Measurements from ENCODE around the gene CDH13. TPM values are rescaled to one million over a fixed set of nuclear protein-coding genes. Genes with fewer than 3 reads are reported as not detected.

The CDH13 gene
- polyA plus RNA-seq, 2 of the 4 experiments (the other 2 are of a cell fraction): not detected

DNA sequence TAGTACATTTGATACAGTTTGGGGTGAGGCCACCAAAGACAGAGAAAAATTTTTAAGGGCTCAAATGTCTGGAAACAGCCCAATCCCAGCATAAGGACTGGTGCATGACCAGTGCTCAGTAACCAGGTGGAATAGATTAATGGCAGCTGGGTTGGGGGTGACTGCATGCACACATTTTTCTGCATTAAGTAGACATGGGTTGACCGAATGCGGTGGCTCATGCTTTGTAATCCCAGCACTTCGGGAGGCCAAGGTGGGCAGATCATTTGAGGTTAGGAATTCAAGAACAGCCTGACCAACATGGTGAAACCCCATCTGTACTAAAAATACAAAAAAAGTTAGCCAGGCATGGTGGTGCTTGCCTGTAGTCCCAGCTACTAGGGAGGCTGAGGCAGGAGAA is 1060.0 kb downstream of the CDH13 start:
- Histone ChIP-seq H3K4me2 (no peak overlapping the region), H3K27ac (no peak overlapping the region), H3K4me1 (no peaks in the 10 kb centered on the region), H3K9me3 (no peaks in the 10 kb centered on the region), H3K4me3 (no peak overlapping the region)
- TF ChIP-seq ZNF302 (CRISPR knock-in tag; IDR thresholded peaks at IDR 0.05) (no peak), HOXB13 (CRISPR knock-in tag; IDR thresholded peaks at IDR 0.05; ENCODE audit: low read depth) (no peak), MAX (IDR thresholded peaks at IDR 0.05) (no peak), JUNB (IDR thresholded peaks at IDR 0.05) (no peak), BHLHE40 (IDR thresholded peaks at IDR 0.05; ENCODE audit: low read depth, low read length) (no peak), ZSCAN20 (CRISPR knock-in tag; IDR thresholded peaks at IDR 0.05) (no peak), CTCF (IDR thresholded peaks at IDR 0.05) (no peak), ZC3H11A (IDR thresholded peaks at IDR 0.05) (no peak), EHMT2 (IDR thresholded peaks at IDR 0.05; ENCODE audit: low read depth) (no peak), HES2 (IDR thresholded peaks at IDR 0.05) (no peak), RCOR1 (IDR thresholded peaks at IDR 0.05; ENCODE audit: low read depth, low read length) (no peak), POLR2A (IDR thresholded peaks at IDR 0.05; ENCODE audit: low read length) (no peak)
- ATAC-seq (no peak), FAIRE-seq (no peak), DNase-seq (ENCODE audit: low read depth in 1 of 2, low spot score in 1 of 2) (no peak)
- ChIA-PET CTCF (no interaction called here), POLR2A (no interaction called here)
- WGBS (ENCODE audit: missing lambda C conversion rate): 60% methylated on average over 3 of the region's 3 CpGs

DNA sequence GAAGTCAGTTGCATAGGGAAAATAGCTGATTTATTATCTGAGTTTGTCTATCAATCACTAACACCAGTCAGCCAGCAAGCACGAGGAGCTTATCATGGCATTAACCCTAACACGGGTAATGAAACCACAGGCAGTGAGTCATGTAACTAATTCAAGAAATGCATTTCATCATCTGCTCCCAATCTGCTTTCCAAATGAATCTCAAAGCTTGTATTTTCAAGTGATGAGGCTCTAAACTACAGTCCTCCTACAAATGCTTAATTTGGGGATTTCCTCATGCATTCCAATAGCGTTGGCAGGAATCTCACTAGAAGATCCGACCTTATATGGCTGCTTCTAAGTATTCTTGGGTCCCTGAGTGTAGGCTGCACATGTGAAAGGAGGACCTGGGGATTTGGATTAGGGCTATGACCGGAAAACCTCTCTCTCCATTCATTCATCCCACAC is 1062.6 kb downstream of the CDH13 start:
- no peak for TF ChIP-seq MAZ (IDR thresholded peaks at IDR 0.05; ENCODE audit: borderline replicate concordance, low read depth, low read length)
- no peak for TF ChIP-seq NR3C1 (IDR thresholded peaks at IDR 0.05)
- no peak for TF ChIP-seq HOXB13 (CRISPR knock-in tag; IDR thresholded peaks at IDR 0.05; ENCODE audit: low read depth)
- Histone ChIP-seq H3K4me2 (no peak overlapping the region), H3K4me1 (no peaks in the 10 kb centered on the region), H3K9me3 (no peaks in the 10 kb centered on the region), H3K27ac (no peak overlapping the region), H3K4me3 (no peak overlapping the region)
- FAIRE-seq (no peak), ATAC-seq (no peak), DNase-seq (ENCODE audit: low read depth in 1 of 2, low spot score in 1 of 2) (no peak)
- CTCF ChIA-PET: no interaction called here
- POLR2A ChIA-PET: no interaction called here
- WGBS (ENCODE audit: missing lambda C conversion rate): 4% methylated on average over 5 of the region's 5 CpGs

- Histone ChIP-seq H3K4me2 (no peak overlapping the region), H3K9me3 (no peaks in the 10 kb centered on the region), H3K4me1 (no peaks in the 10 kb centered on the region), H3K4me3 (no peak overlapping the region), H3K27ac (no peak overlapping the region)
- no peak for TF ChIP-seq PHF8 (IDR thresholded peaks at IDR 0.05; ENCODE audit: borderline replicate concordance, low read depth)
- no peak for TF ChIP-seq ZSCAN20 (CRISPR knock-in tag; IDR thresholded peaks at IDR 0.05)
- no peak for TF ChIP-seq TFCP2L1 (CRISPR knock-in tag; IDR thresholded peaks at IDR 0.05)
- TF ChIP-seq CTCF (IDR thresholded peaks at IDR 0.05): no peak
- no peak for TF ChIP-seq CHD4 (IDR thresholded peaks at IDR 0.05; ENCODE audit: borderline replicate concordance)
- no peak for TF ChIP-seq E2F6 (IDR thresholded peaks at IDR 0.05; ENCODE audit: borderline replicate concordance, low read depth)
- WGBS (ENCODE audit: missing lambda C conversion rate): under 1% methylated on average over 5 of the region's 5 CpGs
- POLR2A ChIA-PET: no interaction called here
- CTCF ChIA-PET: no interaction called here
- ATAC-seq: no peak
- no peak for FAIRE-seq
- DNase-seq (ENCODE audit: low read depth in 1 of 2, low spot score in 1 of 2): no peak
Measured at GRCh38 chr16:83692224-83692623, 1065.5 kb downstream of the CDH13 start.
